Erythroblast (primary cell): ENCODE results near the gene AGAP1.

Source experiments
- GATA1 ChIP-seq: IDR thresholded peaks from 2 replicates; pipeline ENCODE4 v1.6.1; 2011; ENCODE audit warnings: low read depth, mild to moderate bottlenecking, control low read depth, low read length, moderate library complexity
- POLR2A ChIP-seq: IDR thresholded peaks from 2 replicates; pipeline ENCODE4 v1.6.1; 2011; ENCODE audit warnings: mild to moderate bottlenecking, low read length

DNA sequence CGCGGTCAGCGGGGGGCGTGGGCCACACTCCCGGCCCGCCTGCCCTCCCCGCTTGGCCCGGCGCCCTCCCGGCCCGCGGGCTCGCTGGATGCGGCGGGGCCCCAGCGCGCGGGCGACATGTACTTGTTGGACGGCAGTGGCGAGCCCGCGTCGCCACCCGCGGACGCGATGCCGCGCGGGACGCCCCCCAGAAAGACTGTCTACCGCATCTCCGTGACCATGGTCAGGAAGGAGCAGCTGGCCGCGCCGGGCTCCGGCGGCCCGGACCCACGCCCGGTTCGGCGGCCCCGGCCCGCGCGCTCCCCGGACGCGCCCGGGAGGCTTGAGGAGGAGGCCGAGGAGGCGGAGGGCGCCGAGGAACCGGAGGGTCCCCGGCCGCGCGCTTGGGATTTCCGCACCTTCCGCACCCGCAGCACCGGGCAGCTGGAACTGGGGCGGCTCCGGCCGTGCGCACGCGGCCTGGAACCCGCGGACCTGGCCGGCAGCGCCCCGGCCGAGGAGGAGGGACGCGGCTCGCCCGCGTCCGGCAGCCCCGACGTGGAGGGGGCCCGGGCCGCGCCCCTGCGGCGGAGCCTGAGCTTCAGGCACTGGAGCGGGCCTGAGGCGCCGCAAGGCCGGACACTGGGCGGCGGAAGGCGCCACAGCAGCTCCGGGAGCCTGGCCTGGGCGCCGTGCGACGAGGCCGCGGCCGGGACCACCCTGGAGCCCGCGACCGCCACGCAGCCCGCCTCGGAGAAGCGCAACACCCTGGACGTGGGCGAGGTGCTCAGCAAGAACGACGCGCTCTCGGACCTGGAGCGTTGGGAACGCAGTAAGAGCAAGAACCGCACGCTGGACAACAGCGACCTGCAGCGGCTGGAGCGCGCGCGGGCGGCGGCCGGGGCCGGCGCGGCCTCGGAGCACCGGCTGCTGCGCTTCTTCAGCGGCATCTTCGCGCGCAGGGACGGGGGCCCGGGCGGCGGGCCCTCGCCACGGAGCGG lies 176.4 kb downstream of the AGAP1 start:
- no peak for TF ChIP-seq POLR2A
- no peak for TF ChIP-seq GATA1
